HepG2 (cell line): ENCODE results near the gene HMGCS2. TPM values are rescaled to one million over a fixed set of nuclear protein-coding genes. Genes with fewer than 3 reads are reported as not detected.

ENCODE experiments used
- CBFB ChIP-seq: sonication (generic); formaldehyde crosslinking; IDR thresholded peaks from 2 replicates; pipeline ENCODE4 v1.4.0; 2020; ENCODE audit warnings: missing genetic modification reagents
- CCDC6 ChIP-seq: sonication (generic); formaldehyde crosslinking; IDR thresholded peaks from 2 replicates; pipeline ENCODE4 v1.8.1; 2022; ENCODE audit warnings: mild to moderate bottlenecking, missing genetic modification reagents, moderate library complexity
- FOSL2 ChIP-seq: sonication (generic); formaldehyde crosslinking; IDR thresholded peaks from 2 replicates; pipeline ENCODE4 v1.4.0; 2020; ENCODE audit warnings: missing genetic modification reagents
- FOXJ3 ChIP-seq: sonication (generic); formaldehyde crosslinking; IDR thresholded peaks from 2 replicates; pipeline ENCODE4 v1.4.0; 2020; ENCODE audit warnings: missing genetic modification reagents, mild to moderate bottlenecking, borderline replicate concordance
- HCFC1 ChIP-seq: fragments of 150-350 bp; IDR thresholded peaks from 2 replicates; pipeline ENCODE4 v1.6.1; 2014; ENCODE audit warnings: low read depth, low read length
- HNF1B ChIP-seq: sonication (generic); formaldehyde crosslinking; IDR thresholded peaks from 2 replicates; pipeline ENCODE4 v1.5.1; 2020; ENCODE audit warnings: mild to moderate bottlenecking, moderate library complexity, missing genetic modification reagents
- MAFF ChIP-seq: IDR thresholded peaks from 2 replicates; pipeline ENCODE4 v1.6.1; 2011; ENCODE audit warnings: low read depth, low read length, improper control_type of control experiment
- MLX ChIP-seq: IDR thresholded peaks from 2 replicates; pipeline ENCODE4 v1.6.1; 2016
- MTF1 ChIP-seq: sonication (generic); formaldehyde crosslinking; IDR thresholded peaks from 2 replicates; pipeline ENCODE4 v1.5.0; 2020; ENCODE audit warnings: missing genetic modification reagents
- NFKB2 ChIP-seq: sonication (generic); formaldehyde crosslinking; IDR thresholded peaks from 2 replicates; pipeline ENCODE4 v1.4.0; 2020; ENCODE audit warnings: missing genetic modification reagents, borderline replicate concordance
- PHF8 ChIP-seq: sonication (generic); formaldehyde crosslinking; IDR thresholded peaks from 2 replicates; pipeline ENCODE4 v1.5.0; 2020; ENCODE audit warnings: missing genetic modification reagents
- REL ChIP-seq: sonication (generic); formaldehyde crosslinking; conservative IDR thresholded peaks from 2 replicates; pipeline ENCODE4 v1.8.0; 2022; ENCODE audit warnings: mild to moderate bottlenecking, missing genetic modification reagents, moderate library complexity
- RFXANK ChIP-seq: IDR thresholded peaks from 2 replicates; pipeline ENCODE4 v1.6.1; 2016
- SIN3A ChIP-seq: IDR thresholded peaks from 2 replicates; pipeline ENCODE4 v1.6.1; 2011; ENCODE audit warnings: low read depth, mild to moderate bottlenecking, control low read depth, low read length, borderline replicate concordance
- TMF1 ChIP-seq: sonication (generic); formaldehyde crosslinking; IDR thresholded peaks from 2 replicates; pipeline ENCODE4 v1.8.1; 2022; ENCODE audit warnings: low read depth, missing genetic modification reagents
- TP53 ChIP-seq: sonication (generic); formaldehyde crosslinking; conservative IDR thresholded peaks from 2 replicates; pipeline ENCODE4 v1.4.0; 2020; ENCODE audit warnings: missing genetic modification reagents
- ZBTB3 ChIP-seq: sonication (generic); formaldehyde crosslinking; IDR thresholded peaks from 2 replicates; pipeline ENCODE4 v1.4.0; 2020; ENCODE audit warnings: low read depth, mild to moderate bottlenecking, moderate library complexity, missing genetic modification reagents, borderline replicate concordance
- ZBTB4 ChIP-seq: sonication (generic); formaldehyde crosslinking; IDR thresholded peaks from 2 replicates; pipeline ENCODE4 v1.4.0; 2020; ENCODE audit warnings: missing genetic modification reagents, mild to moderate bottlenecking, borderline replicate concordance
- ZEB1 ChIP-seq: IDR thresholded peaks from 2 replicates; pipeline ENCODE4 v1.6.1; 2012; ENCODE audit warnings: mild to moderate bottlenecking, low read depth, inconsistent platforms; ENCODE audit not compliant: insufficient replicate concordance
- ZFP37 ChIP-seq: sonication (generic); formaldehyde crosslinking; IDR thresholded peaks from 2 replicates; pipeline ENCODE4 v1.4.0; 2020; ENCODE audit warnings: missing genetic modification reagents, borderline replicate concordance
- ZNF616 ChIP-seq: sonication (generic); formaldehyde crosslinking; IDR thresholded peaks from 2 replicates; pipeline ENCODE4 v1.5.0; 2020; ENCODE audit warnings: low read depth, mild to moderate bottlenecking, missing genetic modification reagents
- polyA plus RNA-seq, 8 experiments: library from polyadenylated mRNA; depleted of rRNA in 3 of 8; stranded (reverse) in 7 of 8; unstranded in 1 of 8; fragments of >200 nt; fragmentation: Illumina TruSeq in 4 of 8; extraction: Trizol in 4 of 8; gene quantifications; 2 replicates each; pipeline versions ENCODE4 v1.2.1 to v1.2.3, GENCODE V29; 2011 to 2016; ENCODE audit warnings: low read depth in 4 of 8, missing spikeins in 1 of 8, mixed read lengths in 1 of 8; ENCODE audit not compliant: insufficient read depth in 1 of 8
- total RNA-seq, 5 experiments: library from RNA; depleted of rRNA; stranded (reverse); fragments of >200 nt; fragmentation: Illumina TruSeq; extraction: Trizol; gene quantifications; 2 replicates each; pipeline ENCODE4 v1.2.3, GENCODE V29; 2016; ENCODE audit warnings: low read depth in 1 of 5
- TF ChIP-seq, protein P1 (sequence below): sonication (generic); formaldehyde crosslinking; conservative IDR thresholded peaks from 2 replicates; pipeline ENCODE4 v1.4.0; 2020; ENCODE audit warnings: missing genetic modification reagents
- TF ChIP-seq, protein P2 (sequence below): sonication (generic); formaldehyde crosslinking; IDR thresholded peaks from 2 replicates; pipeline ENCODE4 v1.8.0; 2022; ENCODE audit warnings: missing genetic modification reagents, mild to moderate bottlenecking, moderate library complexity, borderline replicate concordance

The HMGCS2 gene
- total and polyA plus RNA-seq, 2 of the 13 experiments (the other 11 are each of a cell fraction or from before 2014, with no cell fraction given), result 0.44 to 1.5 TPM

- TF ChIP-seq MAFF (no peak), HNF1B (CRISPR knock-in tag) (peak; percentile 84; the same call in 1 of the 2 replicates), ZEB1 (no peak), TMF1 (CRISPR knock-in tag) (no peak), REL (CRISPR knock-in tag) (no peak), MLX (peak; percentile 24; the same call in 1 of the 2 replicates), ZNF616 (CRISPR knock-in tag) (no peak), NFKB2 (no peak), HCFC1 (no peak), FOXJ3 (CRISPR knock-in tag) (peak; percentile 88; the same call in 1 of the 2 replicates), RFXANK (CRISPR knock-in tag) (no peak), FOSL2 (peak; percentile 52), CBFB (CRISPR knock-in tag) (no peak), TP53 (no peak), CCDC6 (no peak), ZFP37 (CRISPR knock-in tag) (no peak), ZBTB3 (CRISPR knock-in tag) (no peak), SIN3A (no peak), ZBTB4 (CRISPR knock-in tag) (no peak), PHF8 (no peak), MTF1 (CRISPR knock-in tag) (no peak)
- TF ChIP-seq, protein P1, sequence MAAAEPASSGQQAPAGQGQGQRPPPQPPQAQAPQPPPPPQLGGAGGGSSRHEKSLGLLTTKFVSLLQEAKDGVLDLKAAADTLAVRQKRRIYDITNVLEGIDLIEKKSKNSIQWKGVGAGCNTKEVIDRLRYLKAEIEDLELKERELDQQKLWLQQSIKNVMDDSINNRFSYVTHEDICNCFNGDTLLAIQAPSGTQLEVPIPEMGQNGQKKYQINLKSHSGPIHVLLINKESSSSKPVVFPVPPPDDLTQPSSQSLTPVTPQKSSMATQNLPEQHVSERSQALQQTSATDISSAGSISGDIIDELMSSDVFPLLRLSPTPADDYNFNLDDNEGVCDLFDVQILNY, result no peak
- TF ChIP-seq, protein P2, sequence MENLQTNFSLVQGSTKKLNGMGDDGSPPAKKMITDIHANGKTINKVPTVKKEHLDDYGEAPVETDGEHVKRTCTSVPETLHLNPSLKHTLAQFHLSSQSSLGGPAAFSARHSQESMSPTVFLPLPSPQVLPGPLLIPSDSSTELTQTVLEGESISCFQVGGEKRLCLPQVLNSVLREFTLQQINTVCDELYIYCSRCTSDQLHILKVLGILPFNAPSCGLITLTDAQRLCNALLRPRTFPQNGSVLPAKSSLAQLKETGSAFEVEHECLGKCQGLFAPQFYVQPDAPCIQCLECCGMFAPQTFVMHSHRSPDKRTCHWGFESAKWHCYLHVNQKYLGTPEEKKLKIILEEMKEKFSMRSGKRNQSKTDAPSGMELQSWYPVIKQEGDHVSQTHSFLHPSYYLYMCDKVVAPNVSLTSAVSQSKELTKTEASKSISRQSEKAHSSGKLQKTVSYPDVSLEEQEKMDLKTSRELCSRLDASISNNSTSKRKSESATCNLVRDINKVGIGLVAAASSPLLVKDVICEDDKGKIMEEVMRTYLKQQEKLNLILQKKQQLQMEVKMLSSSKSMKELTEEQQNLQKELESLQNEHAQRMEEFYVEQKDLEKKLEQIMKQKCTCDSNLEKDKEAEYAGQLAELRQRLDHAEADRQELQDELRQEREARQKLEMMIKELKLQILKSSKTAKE (CRISPR knock-in tag), result no peak
Observed at GRCh38 chr1:119766374-119766794, 2.3 kb downstream of the HMGCS2 start (continued).
